Mucosa of rectum (tissue), 2 donors: ENCODE measurements around the gene P2RY12.
"Not testable (repeated sequence)": the region's sequence is repeated elsewhere in the genome, so short reads cannot be mapped to it uniquely, and the experiment has no call there.

Source experiments
- H3K27ac ChIP-seq, 2 donors: one replicate each; pipeline ENCODE4 v1.7.0; 2013; ENCODE audit warnings: inconsistent platforms in 2 of 2, low read depth in 2 of 2, low read length in 2 of 2
- H3K27me3 ChIP-seq, 2 donors: one replicate each; pipeline ENCODE4 v1.7.0; 2013; ENCODE audit warnings: low read length in 2 of 2; ENCODE audit not compliant: control insufficient read depth in 2 of 2, insufficient read depth in 2 of 2
- H3K36me3 ChIP-seq, 2 donors: one replicate each; pipeline ENCODE4 v1.7.0; 2013; ENCODE audit warnings: low read length in 2 of 2; ENCODE audit not compliant: control insufficient read depth in 2 of 2, insufficient read depth in 2 of 2
- H3K4me1 ChIP-seq, 2 donors: one replicate each; pipeline ENCODE4 v1.7.0; 2013; ENCODE audit warnings: low read length in 2 of 2, mild to moderate bottlenecking in 1 of 2; ENCODE audit not compliant: control insufficient read depth in 2 of 2, insufficient read depth in 2 of 2
- H3K4me3 ChIP-seq, 2 donors: one replicate each; pipeline ENCODE4 v1.7.0; 2013; ENCODE audit warnings: low read length in 2 of 2
- H3K9ac ChIP-seq, 2 donors: one replicate each; pipeline ENCODE4 v1.7.0; 2013; ENCODE audit warnings: low read length in 2 of 2, low read depth in 1 of 2, mild to moderate bottlenecking in 1 of 2
- H3K9me3 ChIP-seq, 2 donors: one replicate each; pipeline ENCODE4 v1.7.0; 2013; ENCODE audit warnings: low read length in 2 of 2; ENCODE audit not compliant: control insufficient read depth in 2 of 2
- donor health status: healthy.
- donor health status: Normal muscosa, but diverticular disease.

Gene P2RY12

DNA sequence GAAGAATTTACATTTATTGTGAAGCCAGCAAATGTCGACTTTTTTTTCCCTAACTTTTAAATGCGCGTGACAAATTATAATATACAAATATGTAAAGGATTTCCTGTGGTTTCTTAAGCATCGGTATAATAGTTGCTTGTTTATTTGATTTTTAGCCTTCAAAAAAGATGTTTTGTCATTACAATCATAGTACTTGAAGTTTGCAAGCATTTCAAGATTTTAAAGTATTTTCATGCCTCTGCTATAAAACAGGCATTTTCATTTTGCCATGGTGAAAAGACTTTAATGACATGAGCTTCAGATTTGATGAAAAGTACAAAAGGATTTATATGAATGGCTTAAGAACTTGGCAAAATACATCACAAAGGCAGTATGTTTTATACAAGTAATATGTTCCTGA lies 9.4 kb upstream of the P2RY12 start:
- Histone ChIP-seq H3K9ac (no peak overlapping the region), H3K27ac (no peak overlapping the region), H3K4me3 (no peak overlapping the region), H3K36me3 (no peaks in the 10 kb centered on the region), H3K27me3 (no peaks in the 10 kb centered on the region), H3K4me1 (no peaks in the 10 kb centered on the region), H3K9me3 (no peaks in the 10 kb centered on the region)

- Histone ChIP-seq H3K27me3 (no peaks in the 10 kb centered on the region), H3K4me3 (no peak overlapping the region), H3K9ac (no peak overlapping the region), H3K9me3 (no peaks in the 10 kb centered on the region), H3K27ac (no peak overlapping the region), H3K4me1 (no peaks in the 10 kb centered on the region), H3K36me3 (no peaks in the 10 kb centered on the region)
These were observed 8.7 kb upstream of the P2RY12 start for GRCh38 chr3:151393146-151393830.

DNA sequence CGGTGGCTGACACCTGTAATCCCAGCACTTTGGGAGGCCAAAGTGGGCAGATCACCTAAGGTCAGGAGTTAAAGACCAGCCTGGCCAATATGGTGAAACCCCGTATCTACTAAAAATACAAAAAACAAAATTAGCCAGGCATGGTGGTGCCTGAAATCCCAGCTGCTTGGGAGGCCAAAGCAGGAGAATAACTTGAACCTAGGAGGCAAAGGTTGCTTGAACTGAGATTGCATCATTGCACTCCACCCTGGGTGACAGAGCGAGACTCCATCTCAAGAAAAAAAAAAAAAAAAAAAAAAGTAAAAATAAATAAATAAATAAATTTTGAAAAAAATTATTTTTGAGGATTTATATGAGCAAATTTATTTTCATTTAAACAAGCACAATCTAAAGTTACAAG lies 7.6 kb upstream of the P2RY12 start:
- not testable (repeated sequence) for H3K9ac ChIP-seq, H3K4me1 ChIP-seq, H3K27ac ChIP-seq, H3K36me3 ChIP-seq, H3K27me3 ChIP-seq, H3K9me3 ChIP-seq, H3K4me3 ChIP-seq

DNA sequence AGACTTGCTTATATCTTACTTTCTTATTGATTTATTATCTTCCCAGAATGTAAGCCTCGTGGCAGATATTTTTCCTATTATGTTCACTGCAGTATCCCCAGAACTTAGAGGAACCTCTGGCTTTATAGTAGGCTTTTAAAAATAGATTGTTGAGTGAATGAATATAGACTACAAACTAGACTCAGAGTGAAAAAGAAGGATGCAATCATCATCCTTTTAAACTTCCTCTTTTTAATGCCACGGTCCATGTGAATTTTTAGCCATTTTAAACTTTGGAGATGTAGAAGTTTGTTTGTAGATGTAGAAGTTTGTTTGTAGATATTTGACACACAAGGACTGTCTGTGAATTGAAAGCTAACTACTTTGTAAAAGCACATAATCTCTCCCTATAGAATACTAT lies 7.2 kb upstream of the P2RY12 start:
- Histone ChIP-seq H3K27me3 (no peaks in the 10 kb centered on the region), H3K4me3 (no peak overlapping the region), H3K9me3 (no peaks in the 10 kb centered on the region), H3K4me1 (no peaks in the 10 kb centered on the region), H3K27ac (no peak overlapping the region), H3K9ac (no peak overlapping the region), H3K36me3 (no peaks in the 10 kb centered on the region)

- Histone ChIP-seq H3K9ac (no peak overlapping the region), H3K27me3 (no peaks in the 10 kb centered on the region), H3K4me1 (peaks cover 5 to 10% of the 10 kb centered on the region in 2 donors), H3K36me3 (no peaks in the 10 kb centered on the region), H3K9me3 (no peaks in the 10 kb centered on the region), H3K27ac (no peak overlapping the region), H3K4me3 (no peak overlapping the region)
These were observed 3.3 kb upstream of the P2RY12 start for GRCh38 chr3:151387842-151388241.

- no peak overlapping the region for H3K27ac ChIP-seq
- peaks cover 5 to 10% of the 10 kb centered on the region in 2 donors for H3K4me1 ChIP-seq
- no peaks in the 10 kb centered on the region for H3K27me3 ChIP-seq
- H3K36me3 ChIP-seq = no peaks in the 10 kb centered on the region
- no peak overlapping the region for H3K9ac ChIP-seq
- H3K9me3 ChIP-seq = no peaks in the 10 kb centered on the region
- no peak overlapping the region for H3K4me3 ChIP-seq
These were observed 2.9 kb upstream of the P2RY12 start for GRCh38 chr3:151387432-151387831.

DNA sequence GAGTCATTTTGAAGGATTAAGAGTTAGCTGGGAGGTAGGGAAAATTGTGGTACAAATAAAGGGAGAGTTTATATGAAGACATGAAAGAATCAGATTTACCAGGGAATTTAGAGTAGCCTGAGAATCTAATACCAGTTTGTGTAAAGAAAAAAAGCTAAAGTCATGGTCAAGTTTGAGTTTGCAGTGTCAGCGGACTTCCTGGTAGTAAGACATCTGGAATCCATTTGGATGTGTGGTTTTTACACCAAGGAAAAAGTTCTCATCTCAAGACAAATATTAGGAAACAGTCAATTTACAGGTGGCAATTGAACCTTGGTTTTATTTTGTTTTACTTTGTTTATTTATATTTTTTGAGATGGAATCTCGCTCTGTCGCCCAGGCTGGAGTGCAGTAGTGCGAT lies 1.5 kb upstream of the P2RY12 start:
- Histone ChIP-seq H3K4me1 (peaks cover 5 to 10% of the 10 kb centered on the region in 2 donors), H3K9me3 (no peaks in the 10 kb centered on the region), H3K27me3 (no peaks in the 10 kb centered on the region), H3K36me3 (no peaks in the 10 kb centered on the region), H3K9ac (no peak overlapping the region), H3K27ac (no peak overlapping the region), H3K4me3 (no peak overlapping the region)

GRCh38 chr3:151383956-151384355 lies 597 bp downstream of the P2RY12 start:
- no peak overlapping the region for H3K9ac ChIP-seq
- H3K4me3 ChIP-seq = peak overlapping the region in 1 of 2 donors; percentile 11
- no peaks in the 10 kb centered on the region for H3K36me3 ChIP-seq
- no peak overlapping the region for H3K27ac ChIP-seq
- H3K9me3 ChIP-seq = no peaks in the 10 kb centered on the region
- no peaks in the 10 kb centered on the region for H3K27me3 ChIP-seq
- H3K4me1 ChIP-seq = peaks cover 5 to 10% of the 10 kb centered on the region in 2 donors

GRCh38 chr3:151383111-151383510 lies 1.4 kb downstream of the P2RY12 start:
- H3K36me3 ChIP-seq = no peaks in the 10 kb centered on the region
- H3K4me3 ChIP-seq = peak overlapping the region in 1 of 2 donors; percentile 37
- peaks cover 5 to 10% of the 10 kb centered on the region in 2 donors for H3K4me1 ChIP-seq
- peak overlapping the region; percentile 33 to 53 for H3K27ac ChIP-seq
- H3K9me3 ChIP-seq = no peaks in the 10 kb centered on the region
- no peak overlapping the region for H3K9ac ChIP-seq
- no peaks in the 10 kb centered on the region for H3K27me3 ChIP-seq

DNA sequence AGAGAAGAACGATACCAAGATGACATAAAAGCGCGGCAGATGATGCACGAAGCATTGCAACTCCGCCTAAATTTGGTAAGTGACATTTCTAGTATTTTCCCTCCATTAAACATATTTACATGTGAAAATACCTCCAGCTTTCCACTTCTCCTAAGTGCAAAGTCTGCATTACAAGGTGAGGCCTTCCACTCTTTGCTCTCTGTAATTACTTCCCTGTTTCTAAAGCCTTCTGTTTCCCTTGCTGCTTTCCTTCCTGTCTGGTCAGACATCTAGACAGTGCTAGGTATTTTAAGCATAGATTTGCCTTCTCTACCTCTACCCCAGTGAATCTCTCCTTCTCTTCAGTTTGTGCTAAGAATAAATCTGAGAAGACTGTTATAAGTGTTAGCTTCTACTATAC lies 1.9 kb downstream of the P2RY12 start:
- H3K4me3 ChIP-seq = no peak overlapping the region
- H3K4me1 ChIP-seq = peaks cover 5 to 10% of the 10 kb centered on the region in 2 donors
- H3K27ac ChIP-seq = peak overlapping the region; percentile 33 to 53
- H3K27me3 ChIP-seq = no peaks in the 10 kb centered on the region
- no peak overlapping the region for H3K9ac ChIP-seq
- no peaks in the 10 kb centered on the region for H3K9me3 ChIP-seq
- H3K36me3 ChIP-seq = no peaks in the 10 kb centered on the region
